Gastroesophageal sphincter (tissue), 3 donors: ENCODE measurements around the gene NPHP3.

ENCODE experiments used
- EP300 ChIP-seq: sonication (generic); formaldehyde crosslinking; IDR thresholded peaks from one replicate; pipeline ENCODE4 v1.6.1; 2017; ENCODE audit warnings: antibody characterized with exemption, mild to moderate bottlenecking
- POLR2A ChIP-seq, 2 donors: fragments of 450-650 bp; IDR thresholded peaks; one replicate each; pipeline ENCODE4 v1.6.1; 2017; ENCODE audit warnings: antibody characterized with exemption in 2 of 2, mild to moderate bottlenecking in 2 of 2, moderate library complexity in 1 of 2
- POLR2AphosphoS5 ChIP-seq: sonication (generic); formaldehyde crosslinking; IDR thresholded peaks from one replicate; pipeline ENCODE4 v1.6.1; 2017; ENCODE audit warnings: antibody characterized with exemption
- TF ChIP-seq, protein P1 (sequence below), 4 experiments: fragments of 200-600 bp in 2 of 4; fragments of 450-650 bp in 2 of 4; sonication (generic) in 1 of 4; IDR thresholded peaks; one replicate each; pipeline ENCODE4 v1.5.1; 2017 to 2019; ENCODE audit warnings: antibody characterized with exemption in 4 of 4, mild to moderate bottlenecking in 2 of 4, moderate library complexity in 2 of 4

- TF ChIP-seq POLR2A (IDR thresholded peaks at IDR 0.05) (no peak), POLR2AphosphoS5 (no peak), EP300 (no peak)
- TF ChIP-seq, protein P1, sequence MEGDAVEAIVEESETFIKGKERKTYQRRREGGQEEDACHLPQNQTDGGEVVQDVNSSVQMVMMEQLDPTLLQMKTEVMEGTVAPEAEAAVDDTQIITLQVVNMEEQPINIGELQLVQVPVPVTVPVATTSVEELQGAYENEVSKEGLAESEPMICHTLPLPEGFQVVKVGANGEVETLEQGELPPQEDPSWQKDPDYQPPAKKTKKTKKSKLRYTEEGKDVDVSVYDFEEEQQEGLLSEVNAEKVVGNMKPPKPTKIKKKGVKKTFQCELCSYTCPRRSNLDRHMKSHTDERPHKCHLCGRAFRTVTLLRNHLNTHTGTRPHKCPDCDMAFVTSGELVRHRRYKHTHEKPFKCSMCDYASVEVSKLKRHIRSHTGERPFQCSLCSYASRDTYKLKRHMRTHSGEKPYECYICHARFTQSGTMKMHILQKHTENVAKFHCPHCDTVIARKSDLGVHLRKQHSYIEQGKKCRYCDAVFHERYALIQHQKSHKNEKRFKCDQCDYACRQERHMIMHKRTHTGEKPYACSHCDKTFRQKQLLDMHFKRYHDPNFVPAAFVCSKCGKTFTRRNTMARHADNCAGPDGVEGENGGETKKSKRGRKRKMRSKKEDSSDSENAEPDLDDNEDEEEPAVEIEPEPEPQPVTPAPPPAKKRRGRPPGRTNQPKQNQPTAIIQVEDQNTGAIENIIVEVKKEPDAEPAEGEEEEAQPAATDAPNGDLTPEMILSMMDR (IDR thresholded peaks at IDR 0.05), result no peak
These were observed 2.0 kb downstream of the NPHP3 start for GRCh38 chr3:132720228-132720627.
